ENCODE results near the gene KIF18A. TPM values are rescaled to one million over a fixed set of nuclear protein-coding genes. Genes with fewer than 3 reads are reported as not detected.

The KIF18A gene
- polyA plus RNA-seq, 1 donor (not counting 4 experiments of a cell fraction or from before 2014, with no cell fraction given), result 6.1 TPM

GRCh38 chr11:28040384-28040783 lies 67.6 kb downstream of the KIF18A start:
- no peak overlapping the region for H3K4me2 ChIP-seq (ENCODE audit: control insufficient read depth, extremely low read depth, insufficient read depth, low read depth, low read length)
- H2AFZ ChIP-seq (ENCODE audit: control insufficient read depth, low read length), result no peak overlapping the region
- H3K27ac ChIP-seq (ENCODE audit: control insufficient read depth, insufficient read depth, low read length), result no peak overlapping the region
- H3K9me3 ChIP-seq (ENCODE audit: control insufficient read depth, low read depth, low read length), result no peaks in the 10 kb centered on the region
- H3K9ac ChIP-seq (ENCODE audit: control insufficient read depth, extremely low read depth, insufficient read depth, low read length), result no peak overlapping the region
- TF ChIP-seq, protein P1, sequence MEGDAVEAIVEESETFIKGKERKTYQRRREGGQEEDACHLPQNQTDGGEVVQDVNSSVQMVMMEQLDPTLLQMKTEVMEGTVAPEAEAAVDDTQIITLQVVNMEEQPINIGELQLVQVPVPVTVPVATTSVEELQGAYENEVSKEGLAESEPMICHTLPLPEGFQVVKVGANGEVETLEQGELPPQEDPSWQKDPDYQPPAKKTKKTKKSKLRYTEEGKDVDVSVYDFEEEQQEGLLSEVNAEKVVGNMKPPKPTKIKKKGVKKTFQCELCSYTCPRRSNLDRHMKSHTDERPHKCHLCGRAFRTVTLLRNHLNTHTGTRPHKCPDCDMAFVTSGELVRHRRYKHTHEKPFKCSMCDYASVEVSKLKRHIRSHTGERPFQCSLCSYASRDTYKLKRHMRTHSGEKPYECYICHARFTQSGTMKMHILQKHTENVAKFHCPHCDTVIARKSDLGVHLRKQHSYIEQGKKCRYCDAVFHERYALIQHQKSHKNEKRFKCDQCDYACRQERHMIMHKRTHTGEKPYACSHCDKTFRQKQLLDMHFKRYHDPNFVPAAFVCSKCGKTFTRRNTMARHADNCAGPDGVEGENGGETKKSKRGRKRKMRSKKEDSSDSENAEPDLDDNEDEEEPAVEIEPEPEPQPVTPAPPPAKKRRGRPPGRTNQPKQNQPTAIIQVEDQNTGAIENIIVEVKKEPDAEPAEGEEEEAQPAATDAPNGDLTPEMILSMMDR (optimal IDR thresholded peaks at IDR 0.05 in 1 of 3, IDR thresholded peaks at IDR 0.05 in 1 of 3, conservative IDR thresholded peaks at IDR 0.05 in 1 of 3; ENCODE audit: extremely low read depth in 1 of 3, insufficient read depth in 2 of 3, low read length in 3 of 3), result no peak
- no peak for TF ChIP-seq EZH2 (IDR thresholded peaks at IDR 0.05; ENCODE audit: low read length)
- no peaks in the 10 kb centered on the region for H3K27me3 ChIP-seq (ENCODE audit: control insufficient read depth, extremely low read depth, insufficient read depth, low read length)
- no peaks in the 10 kb centered on the region for H3K36me3 ChIP-seq (ENCODE audit: control insufficient read depth in 2 of 2, extremely low read depth in 1 of 2, insufficient read depth in 2 of 2, low read length in 2 of 2)
- no peak overlapping the region for H3K4me3 ChIP-seq (ENCODE audit: control insufficient read depth in 2 of 3, extremely low read depth in 1 of 3, insufficient read depth in 2 of 3, low read depth in 1 of 3, low read length in 3 of 3)
- no peaks in the 10 kb centered on the region for H3K4me1 ChIP-seq (ENCODE audit: control insufficient read depth, extremely low read depth, insufficient read depth, low read length)
- FAIRE-seq (no peak), DNase-seq (ENCODE audit: low read depth, low spot score) (no peak)
- dilution Hi-C loops (cut with MboI; ENCODE audit: extremely low pct_ligation_motif_present, low sequenced_read_pairs), result no loop called here
- no peaks in the 10 kb centered on the region for H3K9me1 ChIP-seq (ENCODE audit: control insufficient read depth, extremely low read depth, insufficient read depth, low read length)
- no peaks in the 10 kb centered on the region for H3K79me2 ChIP-seq (ENCODE audit: control insufficient read depth, insufficient read depth, low read length)
- no peaks in the 10 kb centered on the region for H4K20me1 ChIP-seq (ENCODE audit: control insufficient read depth, extremely low read depth, insufficient read depth, low read length)

GRCh38 chr11:28038775-28039174 lies 69.2 kb downstream of the KIF18A start:
- Histone ChIP-seq H3K9ac (ENCODE audit: control insufficient read depth, extremely low read depth, insufficient read depth, low read length) (no peak overlapping the region), H3K9me1 (ENCODE audit: control insufficient read depth, extremely low read depth, insufficient read depth, low read length) (no peaks in the 10 kb centered on the region), H3K36me3 (ENCODE audit: control insufficient read depth in 2 of 2, extremely low read depth in 1 of 2, insufficient read depth in 2 of 2, low read length in 2 of 2) (no peaks in the 10 kb centered on the region), H3K4me1 (ENCODE audit: control insufficient read depth, extremely low read depth, insufficient read depth, low read length) (no peaks in the 10 kb centered on the region), H4K20me1 (ENCODE audit: control insufficient read depth, extremely low read depth, insufficient read depth, low read length) (no peaks in the 10 kb centered on the region), H3K9me3 (ENCODE audit: control insufficient read depth, low read depth, low read length) (no peaks in the 10 kb centered on the region), H3K79me2 (ENCODE audit: control insufficient read depth, insufficient read depth, low read length) (no peaks in the 10 kb centered on the region), H2AFZ (ENCODE audit: control insufficient read depth, low read length) (no peak overlapping the region), H3K4me2 (ENCODE audit: control insufficient read depth, extremely low read depth, insufficient read depth, low read depth, low read length) (no peak overlapping the region), H3K27me3 (ENCODE audit: control insufficient read depth, extremely low read depth, insufficient read depth, low read length) (no peaks in the 10 kb centered on the region), H3K27ac (ENCODE audit: control insufficient read depth, insufficient read depth, low read length) (no peak overlapping the region), H3K4me3 (ENCODE audit: control insufficient read depth in 2 of 3, extremely low read depth in 1 of 3, insufficient read depth in 2 of 3, low read depth in 1 of 3, low read length in 3 of 3) (no peak overlapping the region)
- no peak for TF ChIP-seq EZH2 (IDR thresholded peaks at IDR 0.05; ENCODE audit: low read length)
- TF ChIP-seq, protein P1 (optimal IDR thresholded peaks at IDR 0.05 in 1 of 3, IDR thresholded peaks at IDR 0.05 in 1 of 3, conservative IDR thresholded peaks at IDR 0.05 in 1 of 3; ENCODE audit: extremely low read depth in 1 of 3, insufficient read depth in 2 of 3, low read length in 3 of 3), result no peak
- no peak for FAIRE-seq
- no peak for DNase-seq (ENCODE audit: low read depth, low spot score)
- dilution Hi-C loops (cut with MboI; ENCODE audit: extremely low pct_ligation_motif_present, low sequenced_read_pairs), result no loop called here

Measured in keratinocyte (primary cell).